H1 (cell line): ENCODE data around the gene CDC123. TPM values are rescaled to one million over a fixed set of nuclear protein-coding genes. Genes with fewer than 3 reads are reported as not detected.

Experiments used
- CTCF ChIA-PET: fragments of 300-600 bp; sonication (Branson Sonifier 250); formaldehyde crosslinking; loops from one replicate; lab custom pipeline; 2021; ENCODE audit not compliant: partially characterized antibody; lab: Charles Lee
- POLR2A ChIA-PET: fragments of 300-600 bp; sonication (Branson Sonifier 250); formaldehyde crosslinking; loops from one replicate; lab custom pipeline; 2021; ENCODE audit warnings: inconsistent platforms; ENCODE audit not compliant: partially characterized antibody; lab: Charles Lee
- DNase-seq, 2 experiments: peaks; one replicate each; pipeline versions ENCODE4 v3.0.0 to v3.0.0-alpha.2; 2010 to 2022; ENCODE audit warnings: low spot score in 2 of 2, low read depth in 1 of 2, mixed read lengths in 1 of 2
- FAIRE-seq: peaks from 2 replicates; lab custom pipeline; 2011; peaks lifted over from hg19 to GRCh38; lab: Jason Lieb, UNC
- H2AFZ ChIP-seq: 2 replicates; pipeline ENCODE4 v1.8.1; 2012; ENCODE audit warnings: low read length, inconsistent platforms
- H2AK5ac ChIP-seq: 2 replicates; pipeline ENCODE4 v1.6.1; 2013; ENCODE audit warnings: low read depth, low read length
- H2BK120ac ChIP-seq: replicated peaks from 2 replicates; pipeline ENCODE3; 2013; ENCODE audit warnings: low read depth, low read length, inconsistent platforms
- H2BK12ac ChIP-seq: 2 replicates; pipeline ENCODE4 v1.6.1; 2013; ENCODE audit warnings: low read depth, low read length
- H2BK15ac ChIP-seq: 2 replicates; pipeline ENCODE4 v1.6.1; 2013; ENCODE audit warnings: low read length
- H2BK20ac ChIP-seq: 2 replicates; pipeline ENCODE4 v1.6.1; 2013; ENCODE audit warnings: low read length
- H2BK5ac ChIP-seq: 2 replicates; pipeline ENCODE4 v1.6.1; 2013; ENCODE audit warnings: low read depth, low read length
- H3K14ac ChIP-seq: 2 replicates; pipeline ENCODE4 v1.6.1; 2013; ENCODE audit warnings: inconsistent platforms; ENCODE audit not compliant: insufficient read length
- H3K18ac ChIP-seq: 2 replicates; pipeline ENCODE4 v1.6.1; 2013; ENCODE audit warnings: low read length; ENCODE audit errors: extremely low read depth
- H3K23ac ChIP-seq: 2 replicates; pipeline ENCODE4 v1.6.1; 2013; ENCODE audit warnings: inconsistent platforms; ENCODE audit not compliant: insufficient read length
- H3K23me2 ChIP-seq: 2 replicates; pipeline ENCODE4 v1.6.1; 2013; ENCODE audit warnings: low read depth, low read length
- H3K27ac ChIP-seq: 2 replicates; pipeline ENCODE4 v1.6.1; 2011; ENCODE audit warnings: low read depth, low read length, inconsistent platforms
- H3K27me3 ChIP-seq, 4 experiments: replicated peaks in 1 of 4; 1 replicate in 1 of 4; 2 replicates in 3 of 4; pipeline versions ENCODE4 v1.6.1 to v1.8.1; 2011 to 2013; ENCODE audit warnings: low read length in 3 of 4, mild to moderate bottlenecking in 3 of 4, inconsistent platforms in 2 of 4, mixed read lengths in 2 of 4, moderate library complexity in 1 of 4; ENCODE audit not compliant: control insufficient read depth in 3 of 4, insufficient read depth in 3 of 4; ENCODE audit errors: extremely low read depth in 1 of 4
- H3K36me3 ChIP-seq, 4 experiments: 2 replicates each; pipeline versions ENCODE4 v1.6.1 to v1.8.1; 2011 to 2013; ENCODE audit warnings: mild to moderate bottlenecking in 4 of 4, low read length in 3 of 4, moderate library complexity in 2 of 4, control low read depth in 1 of 4, inconsistent platforms in 1 of 4; ENCODE audit not compliant: insufficient read depth in 4 of 4, control insufficient read depth in 2 of 4
- H3K4ac ChIP-seq: replicated peaks from 2 replicates; pipeline ENCODE3; 2013; ENCODE audit warnings: low read length, low read depth, mixed read lengths, inconsistent platforms; ENCODE audit not compliant: insufficient read length
- H3K4me1 ChIP-seq, 4 experiments: replicated peaks in 1 of 4; 1 replicate in 1 of 4; 2 replicates in 3 of 4; pipeline versions ENCODE4 v1.6.1 to v1.8.1; 2011 to 2013; ENCODE audit warnings: low read length in 3 of 4, inconsistent platforms in 2 of 4, mixed read lengths in 1 of 4; ENCODE audit not compliant: insufficient read depth in 4 of 4, control insufficient read depth in 3 of 4
- H3K4me2 ChIP-seq, 2 experiments: 2 replicates each; pipeline versions ENCODE4 v1.6.1 to v1.8.1; 2011 to 2013; ENCODE audit warnings: low read depth in 2 of 2, low read length in 2 of 2, control low read depth in 1 of 2, inconsistent platforms in 1 of 2, mild to moderate bottlenecking in 1 of 2; ENCODE audit not compliant: insufficient read depth in 1 of 2
- H3K4me3 ChIP-seq, 4 experiments: fragments of 200-600, 300-600 bp in 1 of 4; sonication (generic), shearing (Covaris generic), sonication (Bioruptor Twin) in 1 of 4; 2 replicates each; pipeline versions ENCODE4 v1.5.1 to v1.8.1; 2011 to 2016; ENCODE audit warnings: low read length in 4 of 4, low read depth in 3 of 4, control low read depth in 2 of 4, inconsistent platforms in 2 of 4, mild to moderate bottlenecking in 2 of 4, mixed read lengths in 1 of 4, moderate library complexity in 1 of 4; ENCODE audit not compliant: insufficient read depth in 2 of 4; ENCODE audit errors: extremely low read depth in 1 of 4
- H3K56ac ChIP-seq: replicated peaks from 2 replicates; pipeline ENCODE3; 2013; ENCODE audit warnings: low read depth, mild to moderate bottlenecking, mixed read lengths, low read length, inconsistent platforms; ENCODE audit not compliant: insufficient read length
- H3K79me1 ChIP-seq: 2 replicates; pipeline ENCODE4 v1.6.1; 2013; ENCODE audit warnings: low read depth, low read length, control low read depth
- H3K79me2 ChIP-seq, 2 experiments: 2 replicates each; pipeline versions ENCODE4 v1.6.1 to v1.8.1; 2012 to 2013; ENCODE audit warnings: low read length in 2 of 2, mild to moderate bottlenecking in 2 of 2, inconsistent platforms in 1 of 2; ENCODE audit not compliant: insufficient read depth in 2 of 2, control insufficient read depth in 1 of 2
- H3K9ac ChIP-seq, 4 experiments: replicated peaks in 1 of 4; 1 replicate in 1 of 4; 2 replicates in 3 of 4; pipeline versions ENCODE4 v1.6.1 to v1.8.1; 2011 to 2013; ENCODE audit warnings: low read depth in 3 of 4, low read length in 3 of 4, control low read depth in 2 of 4, mild to moderate bottlenecking in 2 of 4, moderate library complexity in 2 of 4, inconsistent platforms in 1 of 4; ENCODE audit errors: extremely low read depth in 1 of 4
- H3K9me3 ChIP-seq, 2 experiments: 2 replicates each; pipeline versions ENCODE4 v1.6.1 to v1.8.1; 2012 to 2013; ENCODE audit warnings: mild to moderate bottlenecking in 2 of 2, moderate library complexity in 2 of 2, control low read depth in 1 of 2, inconsistent platforms in 1 of 2, low read depth in 1 of 2, low read length in 1 of 2, mixed read lengths in 1 of 2; ENCODE audit not compliant: insufficient read depth in 2 of 2
- H4K20me1 ChIP-seq, 2 experiments: replicated peaks in 1 of 2; 2 replicates each; pipeline versions ENCODE3 to v1.8.1; 2011 to 2013; ENCODE audit warnings: inconsistent platforms in 2 of 2, low read length in 2 of 2, mild to moderate bottlenecking in 1 of 2; ENCODE audit not compliant: insufficient read depth in 2 of 2, control insufficient read depth in 1 of 2
- H4K5ac ChIP-seq: 2 replicates; pipeline ENCODE4 v1.6.1; 2013; ENCODE audit warnings: low read length, low read depth, mixed read lengths, inconsistent platforms; ENCODE audit not compliant: insufficient read length
- H4K8ac ChIP-seq: 2 replicates; pipeline ENCODE4 v1.8.0; 2013; ENCODE audit warnings: mild to moderate bottlenecking, moderate library complexity, low read length, inconsistent platforms; ENCODE audit not compliant: insufficient read depth; ENCODE audit errors: extremely low read depth
- H4K91ac ChIP-seq: replicated peaks from 2 replicates; pipeline ENCODE3; 2013; ENCODE audit warnings: low read length, mixed read lengths, inconsistent platforms; ENCODE audit not compliant: insufficient read length
- ASH2L ChIP-seq: fragments of 200-600, 300-600 bp; sonication (generic); IDR thresholded peaks from one replicate; pipeline ENCODE4 v1.7.1; 2017; ENCODE audit warnings: low read length
- ATF2 ChIP-seq: IDR thresholded peaks from 2 replicates; pipeline ENCODE4 v1.6.1; 2012; ENCODE audit warnings: low read length, inconsistent platforms
- GTF2F1 ChIP-seq: IDR thresholded peaks from 2 replicates; pipeline ENCODE4 v1.6.1; 2012; ENCODE audit warnings: low read depth, low read length, improper control_type of control experiment, borderline replicate concordance
- KDM5A ChIP-seq: fragments of 200-600 bp; IDR thresholded peaks from 2 replicates; pipeline ENCODE4 v1.7.1; 2012; ENCODE audit warnings: mild to moderate bottlenecking, low read length, inconsistent platforms, mixed read lengths
- MAFK ChIP-seq: IDR thresholded peaks from 2 replicates; pipeline ENCODE4 v1.6.1; 2012; ENCODE audit warnings: low read depth, mild to moderate bottlenecking, improper control_type of control experiment, low read length
- POLR2AphosphoS5 ChIP-seq: IDR thresholded peaks from 2 replicates; pipeline ENCODE4 v1.6.1; 2011; ENCODE audit warnings: low read depth, low read length
- SIN3A ChIP-seq, 2 experiments: IDR thresholded peaks in 1 of 2; conservative IDR thresholded peaks in 1 of 2; 2 replicates each; pipeline ENCODE4 v1.6.1; 2011 to 2012; ENCODE audit warnings: low read length in 2 of 2, improper control_type of control experiment in 1 of 2, low read depth in 1 of 2, mild to moderate bottlenecking in 1 of 2
- SRF ChIP-seq: IDR thresholded peaks from 2 replicates; pipeline ENCODE4 v1.6.1; 2011; ENCODE audit warnings: mild to moderate bottlenecking, low read depth, low read length, moderate library complexity
- TEAD4 ChIP-seq: IDR thresholded peaks from 2 replicates; pipeline ENCODE4 v1.6.1; 2012; ENCODE audit warnings: low read depth, low read length, inconsistent platforms, mixed read lengths
- WGBS, 2 experiments: shearing (Covaris generic) in 1 of 2; methylation state at CpG; one replicate each; pipeline versions ENCODE4 v1.1.6 to v1.1.7; 2013 to 2015; ENCODE audit warnings: low lambda C conversion rate in 2 of 2, mixed read lengths in 2 of 2, inconsistent platforms in 1 of 2, low coverage in 1 of 2, missing lambda C conversion rate in 1 of 2; ENCODE audit not compliant: insufficient replicate concordance in 2 of 2, insufficient coverage in 1 of 2, insufficient read length in 1 of 2; ENCODE audit errors: extremely low coverage in 1 of 2, missing lambda C conversion rate in 1 of 2; 5-methylcytosine and 5-hydroxymethylcytosine counted together
- polyA plus RNA-seq, 7 experiments: library from polyadenylated mRNA; depleted of rRNA in 3 of 7; stranded (reverse) in 5 of 7; unstranded in 2 of 7; fragments of >200 nt in 5 of 7; fragments of 200-250 nt in 2 of 7; gene quantifications; 1 replicate in 5 of 7; 2 replicates in 1 of 7; 4 replicates in 1 of 7; pipeline versions ENCODE4 v1.2.1 to v1.2.3, GENCODE V29; 2011 to 2013; ENCODE audit warnings: missing spikeins in 2 of 7, mixed read lengths in 2 of 7
- total RNA-seq: library from RNA; stranded (reverse); fragmentation: NEBNext Ultra II Directional; extraction: Animal tissue kit (Norgen Biotek cat#: 25700); gene quantifications from 2 replicates; pipeline ENCODE4 v1.2.1, GENCODE V29; 2021
- TF ChIP-seq, protein P1 (sequence below): IDR thresholded peaks from 2 replicates; pipeline ENCODE4 v1.6.1; 2011; ENCODE audit warnings: low read length, improper control_type of control experiment

CDC123 gene
- total and polyA plus RNA-seq, 2 of the 8 experiments (the other 6 are each of a cell fraction or from before 2014, with no cell fraction given), result 115 to 202 TPM

- H2AFZ ChIP-seq, result no peak overlapping the region
- H3K4me3 ChIP-seq, result no peak overlapping the region
- H3K4me1 ChIP-seq, result no peaks in the 10 kb centered on the region
- H2BK120ac ChIP-seq, result no peak overlapping the region
- no peak overlapping the region for H3K18ac ChIP-seq
- no peak overlapping the region for H3K14ac ChIP-seq
- H3K56ac ChIP-seq, result no peak overlapping the region
- WGBS, 2 experiments, result 91% methylated on average over 13 of the region's 14 CpGs; no CpG with 5 or more reads in 1 of the 2 experiments
- H4K8ac ChIP-seq, result no peak overlapping the region
- H2AK5ac ChIP-seq, result no peak overlapping the region
- no peaks in the 10 kb centered on the region for H3K9me3 ChIP-seq
- H3K27ac ChIP-seq, result no peak overlapping the region
- DNase-seq (no peak), FAIRE-seq (no peak)
- H4K5ac ChIP-seq, result no peak overlapping the region
- H2BK12ac ChIP-seq, result no peak overlapping the region
- no peak overlapping the region for H3K4ac ChIP-seq
- H3K27me3 ChIP-seq, result no peaks in the 10 kb centered on the region
- H4K20me1 ChIP-seq, result no peaks in the 10 kb centered on the region
- H4K91ac ChIP-seq, result no peak overlapping the region
- no peak overlapping the region for H3K23ac ChIP-seq
- H3K9ac ChIP-seq, result no peak overlapping the region
- H3K23me2 ChIP-seq, result no peaks in the 10 kb centered on the region
- H3K36me3 ChIP-seq, result no peaks in the 10 kb centered on the region
- H3K4me2 ChIP-seq, result no peak overlapping the region
- no peak overlapping the region for H2BK15ac ChIP-seq
- H3K79me2 ChIP-seq, result no peaks in the 10 kb centered on the region
- ChIA-PET POLR2A (no interaction called here), CTCF (interaction anchor here (0.6 to 1.5 kb wide), 5 partner anchors 10 to 357 kb away, joined by 3 to 5 read pairs (median 3); no protein-coding TSS in a partner anchor)
- no peaks in the 10 kb centered on the region for H3K79me1 ChIP-seq
- H2BK5ac ChIP-seq, result no peak overlapping the region
- H2BK20ac ChIP-seq, result no peak overlapping the region
- TF ChIP-seq TEAD4 (no peak), MAFK (no peak), ASH2L (no peak), SRF (no peak), GTF2F1 (no peak), ATF2 (no peak), SIN3A (conservative IDR thresholded peaks at IDR 0.05 in 1 of 2, IDR thresholded peaks at IDR 0.05 in 1 of 2; ENCODE audit: low read depth in 1 of 2, low read length in 2 of 2) (no peak), KDM5A (no peak), POLR2AphosphoS5 (no peak)
- TF ChIP-seq, protein P1, sequence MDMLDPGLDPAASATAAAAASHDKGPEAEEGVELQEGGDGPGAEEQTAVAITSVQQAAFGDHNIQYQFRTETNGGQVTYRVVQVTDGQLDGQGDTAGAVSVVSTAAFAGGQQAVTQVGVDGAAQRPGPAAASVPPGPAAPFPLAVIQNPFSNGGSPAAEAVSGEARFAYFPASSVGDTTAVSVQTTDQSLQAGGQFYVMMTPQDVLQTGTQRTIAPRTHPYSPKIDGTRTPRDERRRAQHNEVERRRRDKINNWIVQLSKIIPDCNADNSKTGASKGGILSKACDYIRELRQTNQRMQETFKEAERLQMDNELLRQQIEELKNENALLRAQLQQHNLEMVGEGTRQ, result no peak
These were observed 103.4 kb downstream of the CDC123 start for GRCh38 chr10:12299222-12299965.
